HG03565 (cell line): ENCODE measurements around the gene GCC1.
"Not testable (repeated sequence)": the region's sequence is repeated elsewhere in the genome, so short reads cannot be mapped to it uniquely, and the experiment has no call there.

Experiments used
- ATAC-seq: cut with Tn5 transposase; IDR thresholded peaks from one replicate; pipeline ENCODE4 v1.9.1; 2021; ENCODE audit warnings: mild to moderate bottlenecking, moderate library complexity; ENCODE audit not compliant: unreplicated experiment

Gene GCC1

GRCh38 chr7:127540461-127540860 lies 44.9 kb downstream of the GCC1 start:
- ATAC-seq = not testable (repeated sequence)

GRCh38 chr7:127539116-127539515 lies 46.3 kb downstream of the GCC1 start:
- ATAC-seq = no peak

GRCh38 chr7:127536741-127537140 lies 48.7 kb downstream of the GCC1 start:
- ATAC-seq = no peak

GRCh38 chr7:127536394-127536691 lies 49.1 kb downstream of the GCC1 start:
- ATAC-seq = no peak

GRCh38 chr7:127535546-127536393 lies 49.6 kb downstream of the GCC1 start:
- ATAC-seq = no peak

- no peak for ATAC-seq
These were observed 50.8 kb downstream of the GCC1 start for GRCh38 chr7:127534636-127535035.

- ATAC-seq = no peak
These were observed 52.7 kb downstream of the GCC1 start for GRCh38 chr7:127532736-127533135.

GRCh38 chr7:127532151-127532550 lies 53.2 kb downstream of the GCC1 start:
- ATAC-seq = no peak
